Mesodermal cell (in vitro differentiated cells): ENCODE results near the gene DHX16.

ENCODE experiments used
- H3K27ac ChIP-seq: 2 replicates; pipeline ENCODE4 v1.7.0; 2013; ENCODE audit warnings: mild to moderate bottlenecking, low read depth, low read length, moderate library complexity; ENCODE audit not compliant: severe bottlenecking
- H3K36me3 ChIP-seq: 2 replicates; pipeline ENCODE4 v1.7.1; 2013; ENCODE audit warnings: mild to moderate bottlenecking, low read length, moderate library complexity; ENCODE audit not compliant: control insufficient read depth, insufficient read depth
- H3K4me1 ChIP-seq: one replicate; pipeline ENCODE4 v1.7.1; 2013; ENCODE audit warnings: mild to moderate bottlenecking, low read length; ENCODE audit not compliant: insufficient read depth, control insufficient read depth, poor library complexity, severe bottlenecking
- H3K4me3 ChIP-seq: 2 replicates; pipeline ENCODE4 v1.7.0; 2013; ENCODE audit warnings: low read length, control low read depth, mild to moderate bottlenecking; ENCODE audit not compliant: insufficient read depth, poor library complexity, severe bottlenecking; ENCODE audit errors: extremely low read depth
- H3K9me3 ChIP-seq: 2 replicates; pipeline ENCODE4 v1.7.1; 2013; ENCODE audit warnings: mild to moderate bottlenecking, low read length, moderate library complexity; ENCODE audit not compliant: control insufficient read depth
- WGBS, 2 experiments: methylation state at CpG; one replicate each; pipeline ENCODE4 v1.1.5; 2013; ENCODE audit warnings: missing lambda C conversion rate in 2 of 2; ENCODE audit not compliant: insufficient coverage in 2 of 2; 5-methylcytosine and 5-hydroxymethylcytosine counted together

Gene DHX16

DNA sequence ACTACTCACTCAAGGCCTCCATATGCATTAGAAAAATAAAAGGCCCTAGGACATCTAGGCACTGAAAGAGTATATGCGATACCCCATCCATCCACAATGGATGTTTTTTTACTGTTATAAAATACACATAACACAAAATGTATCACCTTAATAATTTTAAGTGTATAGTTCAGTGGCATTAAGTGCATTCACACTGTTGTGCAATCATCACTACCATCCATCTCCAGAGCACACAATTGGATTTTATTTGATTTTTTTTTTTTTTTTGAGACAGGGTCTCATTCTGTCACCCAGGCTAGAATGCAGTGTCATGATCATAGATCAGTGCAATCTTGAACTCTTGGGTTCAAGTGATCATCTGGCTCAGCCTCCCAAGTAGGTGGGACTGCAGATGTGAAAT is 41.5 kb upstream of the DHX16 start:
- WGBS, 2 experiments: no CpG with 5 or more reads among the region's 1 CpG
- no peak overlapping the region for H3K27ac ChIP-seq
- H3K4me3 ChIP-seq: no peak overlapping the region
- peaks cover 61% of the 10 kb centered on the region for H3K36me3 ChIP-seq
- peaks cover 10% of the 10 kb centered on the region for H3K4me1 ChIP-seq
- H3K9me3 ChIP-seq: no peaks in the 10 kb centered on the region

- peaks cover 79% of the 10 kb centered on the region for H3K36me3 ChIP-seq
Measured at GRCh38 chr6:30712441-30712945, 39.7 kb upstream of the DHX16 start.

GRCh38 chr6:30711758-30712380 is 39.1 kb upstream of the DHX16 start:
- Histone ChIP-seq H3K36me3 (peaks cover 85% of the 10 kb centered on the region), H3K4me1 (peaks cover 5% of the 10 kb centered on the region), H3K4me3 (no peak overlapping the region), H3K27ac (no peak overlapping the region), H3K9me3 (no peaks in the 10 kb centered on the region)
- 80 to 100% methylated on average over 1 of the region's 1 CpG for WGBS, 2 experiments

More at GRCh38 chr6:30712441-30712945, 39.7 kb upstream of the DHX16 start:
- H3K9me3 ChIP-seq: no peaks in the 10 kb centered on the region
- H3K4me3 ChIP-seq: no peak overlapping the region
- 95 to 97% methylated on average over 7 of the region's 7 CpGs for WGBS, 2 experiments
- H3K27ac ChIP-seq: no peak overlapping the region
- peaks cover 5% of the 10 kb centered on the region for H3K4me1 ChIP-seq

- H3K4me1 ChIP-seq: no peaks in the 10 kb centered on the region
- no peaks in the 10 kb centered on the region for H3K9me3 ChIP-seq
- WGBS, 2 experiments: no CpG with 5 or more reads among the region's 2 CpGs
- no peak overlapping the region for H3K4me3 ChIP-seq
- H3K27ac ChIP-seq: no peak overlapping the region
- peaks cover 91% of the 10 kb centered on the region for H3K36me3 ChIP-seq
Measured at GRCh38 chr6:30709101-30709868, 36.5 kb upstream of the DHX16 start.

- 91 to 92% methylated on average over 6 of the region's 6 CpGs for WGBS, 2 experiments
- Histone ChIP-seq H3K9me3 (no peaks in the 10 kb centered on the region), H3K4me1 (no peaks in the 10 kb centered on the region), H3K4me3 (no peak overlapping the region), H3K27ac (no peak overlapping the region), H3K36me3 (peaks cover 91% of the 10 kb centered on the region)
Measured at GRCh38 chr6:30707281-30707850, 34.6 kb upstream of the DHX16 start.

DNA sequence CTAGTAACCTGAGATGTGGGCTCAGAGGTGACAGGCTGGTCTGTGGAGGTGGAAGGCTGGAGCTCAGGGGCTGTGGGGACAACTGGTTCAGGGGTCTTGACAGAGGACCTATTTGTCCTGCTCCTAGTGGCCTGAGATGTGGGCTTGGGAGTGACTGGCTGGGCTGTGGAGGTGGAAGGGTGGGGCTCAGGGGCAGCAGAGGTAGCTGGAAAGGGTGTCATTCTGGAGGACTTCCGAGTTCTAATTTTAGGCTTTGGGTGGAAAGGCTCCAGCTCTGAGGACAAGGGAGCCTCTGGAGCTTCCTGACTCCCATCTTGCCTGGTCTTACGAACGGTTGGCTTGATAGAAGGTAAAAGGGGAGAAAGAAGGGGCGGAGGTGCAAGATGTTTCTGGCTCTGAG is 32.8 kb upstream of the DHX16 start:
- Histone ChIP-seq H3K27ac (no peak overlapping the region), H3K36me3 (peaks cover 85% of the 10 kb centered on the region)
- 91 to 96% methylated on average over 4 of the region's 4 CpGs for WGBS, 2 experiments

DNA sequence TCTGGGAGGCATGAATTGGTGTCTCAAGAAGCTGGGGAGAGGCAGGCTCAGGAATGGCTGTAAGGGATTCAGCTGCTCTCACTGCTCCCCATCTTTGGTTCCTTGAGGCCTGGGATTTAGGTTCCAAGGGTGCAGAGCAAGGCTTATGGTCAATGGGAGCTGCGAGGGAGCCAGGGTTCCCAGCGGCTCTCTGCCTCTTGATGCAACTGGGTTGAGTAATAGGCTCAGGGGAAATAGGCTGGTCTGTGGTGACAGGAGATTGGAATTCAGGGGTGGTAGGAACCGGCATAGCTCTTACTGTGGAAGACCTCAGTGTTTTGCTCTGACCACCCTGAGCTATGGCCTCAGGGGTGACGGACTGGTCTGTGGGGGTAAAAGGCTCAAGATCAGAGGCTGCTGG is 31.0 kb upstream of the DHX16 start:
- peaks cover 89% of the 10 kb centered on the region for H3K36me3 ChIP-seq
- WGBS, 2 experiments: 76 to 93% methylated on average over 4 of the region's 4 CpGs

More for the DNA sequence above, 32.8 kb upstream of the DHX16 start:
- no peak overlapping the region for H3K4me3 ChIP-seq
- no peaks in the 10 kb centered on the region for H3K4me1 ChIP-seq
- H3K9me3 ChIP-seq: no peaks in the 10 kb centered on the region

GRCh38 chr6:30703011-30703410 is 30.2 kb upstream of the DHX16 start:
- WGBS, 2 experiments: 97 to 98% methylated on average over 7 to 9 of the region's 10 CpGs
- peaks cover 84% of the 10 kb centered on the region for H3K36me3 ChIP-seq
- no peaks in the 10 kb centered on the region for H3K4me1 ChIP-seq
- no peak overlapping the region for H3K4me3 ChIP-seq
- no peak overlapping the region for H3K27ac ChIP-seq
- no peaks in the 10 kb centered on the region for H3K9me3 ChIP-seq

More for the DNA sequence above, 31.0 kb upstream of the DHX16 start:
- H3K27ac ChIP-seq: no peak overlapping the region
- no peak overlapping the region for H3K4me3 ChIP-seq
- no peaks in the 10 kb centered on the region for H3K9me3 ChIP-seq
- no peaks in the 10 kb centered on the region for H3K4me1 ChIP-seq

DNA sequence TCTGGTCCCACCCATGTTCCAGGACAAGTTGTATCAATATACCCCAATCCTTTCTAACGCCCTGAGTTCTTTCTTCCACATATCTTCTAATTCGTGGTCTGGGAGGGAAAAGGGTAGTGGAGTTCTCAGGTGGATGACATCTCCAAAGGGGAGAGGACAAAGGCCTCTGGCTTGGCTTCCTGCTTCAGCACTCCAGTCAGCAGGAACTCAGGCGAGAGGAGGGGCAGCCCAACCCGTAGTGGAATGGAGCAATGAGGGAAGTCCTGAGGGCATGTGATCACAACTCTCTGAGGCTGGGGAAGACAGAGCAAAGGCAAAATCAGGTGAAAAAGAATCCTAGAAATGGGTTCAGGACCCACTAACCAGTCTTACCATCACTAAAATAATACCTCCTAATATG is 27.5 kb upstream of the DHX16 start:
- no peaks in the 10 kb centered on the region for H3K9me3 ChIP-seq
- H3K4me1 ChIP-seq: no peaks in the 10 kb centered on the region
- 50 to 60% methylated on average over 2 of the region's 4 CpGs for WGBS, 2 experiments
- peaks cover 62% of the 10 kb centered on the region for H3K36me3 ChIP-seq
- no peak overlapping the region for H3K27ac ChIP-seq
- H3K4me3 ChIP-seq: no peak overlapping the region

- Histone ChIP-seq H3K36me3 (peaks cover 26% of the 10 kb centered on the region), H3K4me3 (no peak overlapping the region), H3K27ac (no peak overlapping the region), H3K9me3 (no peaks in the 10 kb centered on the region), H3K4me1 (peaks cover 3% of the 10 kb centered on the region)
- WGBS, 2 experiments: 96% methylated on average over 4 to 5 of the region's 5 CpGs
Measured at GRCh38 chr6:30696432-30696831, 23.6 kb upstream of the DHX16 start.
